Gastrocnemius medialis (tissue), 4 donors: Measurements from ENCODE around the gene CDK11B. TPM values are rescaled to one million over a fixed set of nuclear protein-coding genes. Genes with fewer than 3 reads are reported as not detected.
"Not testable (repeated sequence)": the region's sequence is repeated elsewhere in the genome, so short reads cannot be mapped to it uniquely, and the experiment has no call there.

Experiments
- ATAC-seq, 2 donors: fragments of 150-250 bp; one replicate each; pipeline ENCODE4 v1.9.1; 2016
- DNase-seq, 2 donors: peaks; one replicate each; pipeline ENCODE4 v3.0.0-alpha.2; 2019
- H3K27ac ChIP-seq, 4 donors: fragments of 200-600 bp; sonication (generic); 1 replicate in 1 of 4; 2 replicates in 3 of 4; pipeline ENCODE4 v1.5.1; 2016 to 2018; ENCODE audit warnings: mild to moderate bottlenecking in 2 of 4, moderate library complexity in 1 of 4
- H3K27me3 ChIP-seq, 3 donors: fragments of 200-600 bp; sonication (generic) in 2 of 3; 1 replicate in 1 of 3; 2 replicates in 2 of 3; pipeline versions ENCODE4 v1.5.1 to v1.6.0; 2016 to 2019; ENCODE audit warnings: mild to moderate bottlenecking in 1 of 3, moderate library complexity in 1 of 3
- H3K36me3 ChIP-seq, 2 donors: fragments of 200-600 bp; sonication (generic) in 1 of 2; one replicate each; pipeline ENCODE4 v1.5.1; 2017 to 2018
- H3K4me1 ChIP-seq, 2 donors: fragments of 200-600 bp; sonication (generic) in 1 of 2; one replicate each; pipeline ENCODE4 v1.5.1; 2016 to 2017; ENCODE audit warnings: mild to moderate bottlenecking in 2 of 2
- H3K4me3 ChIP-seq, 4 donors: fragments of 200-600 bp; sonication (generic) in 3 of 4; 1 replicate in 1 of 4; 2 replicates in 3 of 4; pipeline ENCODE4 v1.5.1; 2016 to 2019; ENCODE audit warnings: mild to moderate bottlenecking in 2 of 4
- H3K9me3 ChIP-seq, 3 donors: fragments of 200-600 bp; sonication (generic) in 2 of 3; 1 replicate in 1 of 3; 2 replicates in 2 of 3; pipeline ENCODE4 v1.5.1; 2016 to 2019
- CTCF ChIP-seq, 5 experiments: fragments of 450-650 bp in 3 of 5; fragments of 200-600 bp in 2 of 5; sonication (generic) in 2 of 5; IDR thresholded peaks in 4 of 5; conservative IDR thresholded peaks in 1 of 5; 1 replicate in 4 of 5; 2 replicates in 1 of 5; pipeline ENCODE4 v1.5.1; 2016 to 2019; ENCODE audit warnings: antibody characterized with exemption in 5 of 5, mild to moderate bottlenecking in 3 of 5, moderate library complexity in 3 of 5
- POLR2A ChIP-seq, 2 donors: fragments of 450-650 bp; IDR thresholded peaks; one replicate each; pipeline ENCODE4 v1.6.1; 2017; ENCODE audit warnings: antibody characterized with exemption in 2 of 2, mild to moderate bottlenecking in 2 of 2, moderate library complexity in 2 of 2
- in situ Hi-C, 4 donors: fragments of 200-750 bp; cut with MboI; loops; one replicate each; pipeline versions ENCODE4 v1.15.0 to v1.8.0; 2017; ENCODE audit warnings: low sequenced_read_pairs in 4 of 4
- intact Hi-C: fragments of 100-400 bp; cut with DNase I; formaldehyde crosslinking; loops from one replicate; pipeline ENCODE4 v1.15.1; 2023; ENCODE audit warnings: low total_unique reads
- total RNA-seq, 4 donors: library from RNA; depleted of rRNA; stranded (reverse); fragments of >200 nt; gene quantifications; one replicate each; pipeline versions ENCODE4 v1.1.0 to v1.2.3, GENCODE V29; 2016

CDK11B gene
- total RNA-seq, 4 donors from 2014 or later, result 19.5 to 49.0 (median 42.2) TPM

GRCh38 chr1:1596493-1597274 is 62.1 kb downstream of the CDK11B start:
- Histone ChIP-seq H3K4me3 (no peak overlapping the region), H3K9me3 (no peaks in the 10 kb centered on the region), H3K27ac (no peak overlapping the region), H3K4me1 (peaks cover 0 to 13% of the 10 kb centered on the region in 2 donors), H3K27me3 (peaks cover 26 to 35% (median 34%) of the 10 kb centered on the region in 3 donors), H3K36me3 (no peaks in the 10 kb centered on the region)
- intact Hi-C loops, result no loop called here
- TF ChIP-seq CTCF (IDR thresholded peaks at IDR 0.05 in 4 of 5, conservative IDR thresholded peaks at IDR 0.05 in 1 of 5) (no peak), POLR2A (IDR thresholded peaks at IDR 0.05) (no peak)
- in situ Hi-C loops, result no loop called here
- DNase-seq, result no peak
- ATAC-seq, result no peak

GRCh38 chr1:1595341-1595740 is 63.5 kb downstream of the CDK11B start:
- in situ Hi-C loops, H3K4me1 ChIP-seq, H3K4me3 ChIP-seq, H3K9me3 ChIP-seq, H3K36me3 ChIP-seq, ATAC-seq, DNase-seq, intact Hi-C loops, H3K27ac ChIP-seq: not testable (repeated sequence)
- peaks cover 14 to 25% (median 21%) of the 10 kb centered on the region in 3 donors for H3K27me3 ChIP-seq

GRCh38 chr1:1594602-1595260 is 64.1 kb downstream of the CDK11B start:
- H3K27me3 ChIP-seq, result peaks cover 11 to 24% (median 20%) of the 10 kb centered on the region in 3 donors

GRCh38 chr1:1593834-1594601 is 64.8 kb downstream of the CDK11B start:
- DNase-seq (no peak), ATAC-seq (no peak)
- no peaks in the 10 kb centered on the region for H3K36me3 ChIP-seq
- TF ChIP-seq CTCF (IDR thresholded peaks at IDR 0.05 in 4 of 5, conservative IDR thresholded peaks at IDR 0.05 in 1 of 5), result no peak
- TF ChIP-seq POLR2A (IDR thresholded peaks at IDR 0.05), result no peak
- intact Hi-C loops (no loop called here), in situ Hi-C loops (no loop called here)
- H3K9me3 ChIP-seq, result no peaks in the 10 kb centered on the region
- H3K4me1 ChIP-seq, result peaks cover 0 to 6% of the 10 kb centered on the region in 2 donors
- H3K27me3 ChIP-seq, result peaks cover 8 to 19% (median 17%) of the 10 kb centered on the region in 3 donors
- H3K4me3 ChIP-seq, result no peak overlapping the region
- no peak overlapping the region for H3K27ac ChIP-seq

More at GRCh38 chr1:1594602-1595260, 64.1 kb downstream of the CDK11B start:
- H3K4me3 ChIP-seq, result no peak overlapping the region
- H3K9me3 ChIP-seq, result no peaks in the 10 kb centered on the region
- no peak overlapping the region for H3K27ac ChIP-seq
- no peak for ATAC-seq
- no peaks in the 10 kb centered on the region for H3K36me3 ChIP-seq
- in situ Hi-C loops, result no loop called here
- DNase-seq, result no peak
- intact Hi-C loops, result no loop called here
- TF ChIP-seq POLR2A (IDR thresholded peaks at IDR 0.05) (no peak), CTCF (IDR thresholded peaks at IDR 0.05 in 4 of 5, conservative IDR thresholded peaks at IDR 0.05 in 1 of 5) (no peak)
- H3K4me1 ChIP-seq, result peaks cover 0 to 6% of the 10 kb centered on the region in 2 donors

- intact Hi-C loops, result no loop called here
- Histone ChIP-seq H3K4me3 (no peak overlapping the region), H3K9me3 (no peaks in the 10 kb centered on the region), H3K27ac (no peak overlapping the region), H3K4me1 (no peaks in the 10 kb centered on the region), H3K27me3 (peaks cover 0 to 12% (median 6%) of the 10 kb centered on the region in 3 donors), H3K36me3 (no peaks in the 10 kb centered on the region)
- ATAC-seq (no peak), DNase-seq (no peak)
- in situ Hi-C loops, result no loop called here
- TF ChIP-seq POLR2A (IDR thresholded peaks at IDR 0.05) (no peak), CTCF (IDR thresholded peaks at IDR 0.05 in 4 of 5, conservative IDR thresholded peaks at IDR 0.05 in 1 of 5) (no peak)
Measured at GRCh38 chr1:1591452-1591851, 67.4 kb downstream of the CDK11B start.
